OCI-LY7 (cell line): ENCODE results near the gene GPR35. TPM values are rescaled to one million over a fixed set of nuclear protein-coding genes. Genes with fewer than 3 reads are reported as not detected.

ENCODE experiments used
- BruUV-seq: library from RNA; stranded (reverse); fragments of 400-500 nt; replicated peaks from 2 replicates; lab custom pipeline; 2021; lab: Mats Ljungman, UMichigan
- CTCF ChIA-PET: fragments of 300-600 bp; sonication (Branson Sonifier 250); formaldehyde crosslinking; loops from one replicate; lab custom pipeline; 2022; ENCODE audit warnings: antibody characterized with exemption; ENCODE audit not compliant: unreplicated experiment; lab: Charles Lee
- POLR2A ChIA-PET: fragments of 300-600 bp; sonication (Branson Sonifier 250); formaldehyde crosslinking; loops from one replicate; lab custom pipeline; 2022; ENCODE audit warnings: antibody characterized with exemption; lab: Charles Lee
- DNase-seq: peaks from one replicate; pipeline ENCODE4 v3.0.0-alpha.2; 2015; ENCODE audit warnings: low spot score
- H2AFZ ChIP-seq: fragments of 200-600 bp; sonication (generic), shearing (Covaris generic); 2 replicates; pipeline ENCODE4 v1.6.1; 2014; ENCODE audit warnings: mild to moderate bottlenecking, antibody characterized with exemption, low read length, moderate library complexity
- H3K27ac ChIP-seq: fragments of 200-600 bp; sonication (generic); 2 replicates; pipeline ENCODE4 v1.5.1; 2014; ENCODE audit warnings: mixed run types, low read depth, mild to moderate bottlenecking, moderate library complexity, low read length, inconsistent platforms; ENCODE audit not compliant: poor library complexity, severe bottlenecking
- H3K36me3 ChIP-seq: fragments of 200-600 bp; sonication (generic); 2 replicates; pipeline ENCODE4 v1.6.1; 2014; ENCODE audit warnings: mild to moderate bottlenecking, antibody characterized with exemption, low read length, moderate library complexity, mixed read lengths; ENCODE audit not compliant: insufficient read depth
- H3K4me1 ChIP-seq: fragments of 200-600 bp; sonication (generic); 2 replicates; pipeline ENCODE4 v1.5.1; 2014; ENCODE audit warnings: mild to moderate bottlenecking, low read length; ENCODE audit not compliant: insufficient read depth, poor library complexity, severe bottlenecking
- H3K4me2 ChIP-seq: fragments of 200-600 bp; sonication (generic); 2 replicates; pipeline ENCODE4 v1.6.1; 2014; ENCODE audit warnings: mild to moderate bottlenecking, low read length
- H3K4me3 ChIP-seq: fragments of 200-600 bp; sonication (generic); 2 replicates; pipeline ENCODE4 v1.5.1; 2014; ENCODE audit warnings: mild to moderate bottlenecking, low read depth, low read length; ENCODE audit not compliant: poor library complexity, severe bottlenecking
- H3K79me2 ChIP-seq: fragments of 200-600 bp; sonication (generic); 2 replicates; pipeline ENCODE4 v1.6.1; 2016; ENCODE audit warnings: low read depth, mild to moderate bottlenecking, low read length, moderate library complexity, mixed read lengths; ENCODE audit not compliant: insufficient read depth
- H3K9me2 ChIP-seq: fragments of 200-600 bp; sonication (generic); 2 replicates; pipeline ENCODE4 v1.6.1; 2016; ENCODE audit warnings: mild to moderate bottlenecking, low read length, mixed read lengths; ENCODE audit not compliant: insufficient read depth
- H3K9me3 ChIP-seq: fragments of 200-600 bp; sonication (generic); 2 replicates; pipeline ENCODE4 v1.6.1; 2014; ENCODE audit warnings: mild to moderate bottlenecking, mixed run types, low read length, mixed read lengths
- H4K20me1 ChIP-seq: fragments of 200-600 bp; sonication (generic); 2 replicates; pipeline ENCODE4 v1.6.1; 2014; ENCODE audit warnings: mild to moderate bottlenecking, antibody characterized with exemption, low read length, moderate library complexity, mixed read lengths; ENCODE audit not compliant: insufficient read depth
- EZH2phosphoT487 ChIP-seq: fragments of 200-600 bp; sonication (generic); IDR thresholded peaks from 2 replicates; pipeline ENCODE4 v1.6.1; 2018; ENCODE audit warnings: low read depth, borderline replicate concordance, mild to moderate bottlenecking, mixed run types, antibody characterized with exemption, low read length, moderate library complexity, mixed read lengths
- intact Hi-C: fragments of 100-400 bp; cut with micrococcal nuclease; formaldehyde crosslinking; loops from one replicate; pipeline ENCODE4 v1.10.0; 2022; ENCODE audit not compliant: unreplicated experiment
- total RNA-seq, 2 experiments: library from RNA; depleted of rRNA in 1 of 2; stranded (reverse); fragments of >200 nt in 1 of 2; shearing (Covaris generic) in 1 of 2; gene quantifications; 2 replicates each; pipeline ENCODE4 v1.2.3, GENCODE V29; 2014 to 2022
- TF ChIP-seq, protein P1 (sequence below): fragments of 200-600 bp; sonication (generic); conservative IDR thresholded peaks from 2 replicates; pipeline ENCODE4 v1.5.1; 2014; ENCODE audit warnings: mild to moderate bottlenecking, antibody characterized with exemption, low read length, moderate library complexity, mixed read lengths

GPR35 gene
- total RNA-seq, 2 experiments from 2014 or later = 0.88 to 2.4 TPM

GRCh38 chr2:240593703-240594451, 31.4 kb upstream of the GPR35 start:
- POLR2A ChIA-PET = no interaction called here
- TF ChIP-seq, protein P1, sequence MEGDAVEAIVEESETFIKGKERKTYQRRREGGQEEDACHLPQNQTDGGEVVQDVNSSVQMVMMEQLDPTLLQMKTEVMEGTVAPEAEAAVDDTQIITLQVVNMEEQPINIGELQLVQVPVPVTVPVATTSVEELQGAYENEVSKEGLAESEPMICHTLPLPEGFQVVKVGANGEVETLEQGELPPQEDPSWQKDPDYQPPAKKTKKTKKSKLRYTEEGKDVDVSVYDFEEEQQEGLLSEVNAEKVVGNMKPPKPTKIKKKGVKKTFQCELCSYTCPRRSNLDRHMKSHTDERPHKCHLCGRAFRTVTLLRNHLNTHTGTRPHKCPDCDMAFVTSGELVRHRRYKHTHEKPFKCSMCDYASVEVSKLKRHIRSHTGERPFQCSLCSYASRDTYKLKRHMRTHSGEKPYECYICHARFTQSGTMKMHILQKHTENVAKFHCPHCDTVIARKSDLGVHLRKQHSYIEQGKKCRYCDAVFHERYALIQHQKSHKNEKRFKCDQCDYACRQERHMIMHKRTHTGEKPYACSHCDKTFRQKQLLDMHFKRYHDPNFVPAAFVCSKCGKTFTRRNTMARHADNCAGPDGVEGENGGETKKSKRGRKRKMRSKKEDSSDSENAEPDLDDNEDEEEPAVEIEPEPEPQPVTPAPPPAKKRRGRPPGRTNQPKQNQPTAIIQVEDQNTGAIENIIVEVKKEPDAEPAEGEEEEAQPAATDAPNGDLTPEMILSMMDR = no peak
- no peak for TF ChIP-seq EZH2phosphoT487
- H3K27ac ChIP-seq = no peak overlapping the region
- peaks cover under 1% of the 10 kb centered on the region; the same call in 1 of the 2 replicates for H3K79me2 ChIP-seq
- no peak overlapping the region for H3K4me2 ChIP-seq
- no peaks in the 10 kb centered on the region for H3K9me2 ChIP-seq
- no peak overlapping the region for H2AFZ ChIP-seq
- intact Hi-C loops = no loop called here
- H3K36me3 ChIP-seq = peaks cover 44% of the 10 kb centered on the region; the same call in 1 of the 2 replicates
- BruUV-seq = no TSS peak
- DNase-seq = no peak
- no peaks in the 10 kb centered on the region; the same call in 1 of the 2 replicates for H4K20me1 ChIP-seq
- CTCF ChIA-PET = interaction anchor here (0.7 kb wide), 1 partner anchor 9 kb away, joined by 3 read pairs; no protein-coding TSS in a partner anchor
- no peak overlapping the region for H3K4me3 ChIP-seq
- H3K4me1 ChIP-seq = peaks cover under 1% of the 10 kb centered on the region
- no peaks in the 10 kb centered on the region for H3K9me3 ChIP-seq

- Histone ChIP-seq H3K4me3 (no peak overlapping the region), H2AFZ (no peak overlapping the region), H3K9me2 (no peaks in the 10 kb centered on the region), H3K36me3 (peaks cover 42% of the 10 kb centered on the region; the same call in 1 of the 2 replicates), H3K27ac (no peak overlapping the region), H4K20me1 (no peaks in the 10 kb centered on the region; the same call in 1 of the 2 replicates), H3K4me2 (no peak overlapping the region), H3K9me3 (no peaks in the 10 kb centered on the region), H3K4me1 (no peaks in the 10 kb centered on the region), H3K79me2 (no peaks in the 10 kb centered on the region)
- DNase-seq = no peak
- intact Hi-C loops = no loop called here
- POLR2A ChIA-PET = no interaction called here
- TF ChIP-seq, protein P1 = no peak
- TF ChIP-seq EZH2phosphoT487 = no peak
- no TSS peak for BruUV-seq
- CTCF ChIA-PET = no interaction called here
Observed at GRCh38 chr2:240594511-240595380, 30.5 kb upstream of the GPR35 start.
